Endothelial cell of umbilical vein (primary cell): ENCODE measurements around the gene PARP1. TPM values are rescaled to one million over a fixed set of nuclear protein-coding genes. Genes with fewer than 3 reads are reported as not detected.

Source experiments
- BruUV-seq: library from RNA; stranded (reverse); fragments of 400-500 nt; replicated peaks from 2 replicates; lab custom pipeline; 2021; lab: Mats Ljungman, UMichigan
- CTCF ChIA-PET: fragments of 300-600, 350-600 bp; sonication (Branson Sonifier 250); formaldehyde crosslinking; loops from one replicate; lab custom pipeline; 2021; ENCODE audit warnings: antibody characterized with exemption, inconsistent platforms; lab: Charles Lee
- POLR2A ChIA-PET: fragments of 300-600, 350-600 bp; sonication (Branson Sonifier 250); formaldehyde crosslinking; loops from one replicate; lab custom pipeline; 2021; ENCODE audit warnings: antibody characterized with exemption, inconsistent platforms; lab: Charles Lee
- DNase-seq: peaks from one replicate; pipeline ENCODE4 v3.0.0-alpha.2; 2011; ENCODE audit warnings: low read depth, low spot score
- FAIRE-seq: peaks from 2 replicates; lab custom pipeline; 2011; peaks lifted over from hg19 to GRCh38; lab: Jason Lieb, UNC
- H2AFZ ChIP-seq: 2 replicates; pipeline ENCODE4 v1.6.0; 2012; ENCODE audit warnings: low read depth, low read length, control low read depth, inconsistent platforms
- H3K27ac ChIP-seq: 2 replicates; pipeline ENCODE4 v1.5.1; 2011; ENCODE audit warnings: low read depth, mild to moderate bottlenecking, control low read depth, low read length, moderate library complexity; ENCODE audit not compliant: insufficient read depth
- H3K27me3 ChIP-seq, 2 experiments: 2 replicates each; pipeline versions ENCODE4 v1.6.0 to v1.6.1; 2011; ENCODE audit warnings: low read length in 2 of 2, mixed read lengths in 1 of 2; ENCODE audit not compliant: control insufficient read depth in 2 of 2, insufficient read depth in 2 of 2
- H3K36me3 ChIP-seq, 2 experiments: 2 replicates in 1 of 2; 3 replicates in 1 of 2; pipeline ENCODE4 v1.5.1; 2011; ENCODE audit warnings: low read length in 2 of 2, mild to moderate bottlenecking in 1 of 2, moderate library complexity in 1 of 2; ENCODE audit not compliant: control insufficient read depth in 2 of 2, insufficient read depth in 2 of 2; ENCODE audit errors: extremely low read depth in 1 of 2
- H3K4me1 ChIP-seq: 3 replicates; pipeline ENCODE4 v1.5.1; 2011; ENCODE audit warnings: mild to moderate bottlenecking, low read length; ENCODE audit not compliant: control insufficient read depth, insufficient read depth; ENCODE audit errors: extremely low read depth
- H3K4me2 ChIP-seq: 2 replicates; pipeline ENCODE4 v1.6.1; 2011; ENCODE audit warnings: low read length, control low read depth, mixed read lengths; ENCODE audit not compliant: insufficient read depth
- H3K4me3 ChIP-seq, 3 experiments: fragments of 200-600 bp in 1 of 3; sonication (generic), shearing (Covaris generic) in 1 of 3; replicated peaks in 1 of 3; 2 replicates each; pipeline ENCODE4 v1.5.1; 2011 to 2016; ENCODE audit warnings: control low read depth in 3 of 3, low read length in 3 of 3, mild to moderate bottlenecking in 2 of 3, inconsistent platforms in 1 of 3, low read depth in 1 of 3, moderate library complexity in 1 of 3; ENCODE audit not compliant: insufficient read depth in 1 of 3
- H3K79me2 ChIP-seq: 2 replicates; pipeline ENCODE4 v1.6.0; 2012; ENCODE audit warnings: low read length, inconsistent platforms; ENCODE audit not compliant: control insufficient read depth, insufficient read depth
- H3K9ac ChIP-seq: replicated peaks from 2 replicates; pipeline ENCODE3; 2011; ENCODE audit warnings: low read length, control low read depth; ENCODE audit not compliant: insufficient read depth; ENCODE audit errors: extremely low read depth
- H3K9me1 ChIP-seq: replicated peaks from 3 replicates; pipeline ENCODE4 v1.6.0; 2011; ENCODE audit warnings: mild to moderate bottlenecking, low read length; ENCODE audit not compliant: control insufficient read depth, insufficient read depth; ENCODE audit errors: extremely low read depth
- H3K9me3 ChIP-seq: replicated peaks from 2 replicates; pipeline ENCODE4 v1.5.1; 2012; ENCODE audit warnings: low read length, inconsistent platforms; ENCODE audit not compliant: control insufficient read depth, insufficient read depth
- H4K20me1 ChIP-seq: replicated peaks from 2 replicates; pipeline ENCODE3; 2011; ENCODE audit warnings: mild to moderate bottlenecking, low read length; ENCODE audit not compliant: control insufficient read depth, insufficient read depth; ENCODE audit errors: extremely low read depth
- EZH2 ChIP-seq: IDR thresholded peaks from 2 replicates; pipeline ENCODE4 v1.6.1; 2012; ENCODE audit warnings: borderline replicate concordance, low read depth, mild to moderate bottlenecking, moderate library complexity, low read length, inconsistent platforms; ENCODE audit not compliant: severe bottlenecking
- FOS ChIP-seq: IDR thresholded peaks from 2 replicates; pipeline ENCODE4 v1.6.1; 2011; ENCODE audit warnings: mild to moderate bottlenecking, low read length, moderate library complexity, borderline replicate concordance; ENCODE audit not compliant: insufficient read depth
- GATA2 ChIP-seq: IDR thresholded peaks from 2 replicates; pipeline ENCODE4 v1.7.0; 2011; ENCODE audit warnings: low read depth, mild to moderate bottlenecking, moderate library complexity, mixed read lengths, low read length; ENCODE audit not compliant: insufficient read length, insufficient read depth
- JUN ChIP-seq: IDR thresholded peaks from 2 replicates; pipeline ENCODE4 v1.6.1; 2011; ENCODE audit warnings: borderline replicate concordance, low read depth; ENCODE audit not compliant: insufficient read length, insufficient read depth
- MYC ChIP-seq: IDR thresholded peaks from one replicate; pipeline ENCODE4 v1.6.1; 2011; ENCODE audit warnings: mild to moderate bottlenecking, low read depth, low read length
- POLR2A ChIP-seq: IDR thresholded peaks from 2 replicates; pipeline ENCODE4 v1.6.1; 2012; ENCODE audit warnings: low read depth, mild to moderate bottlenecking, control low read depth, low read length
- POLR2AphosphoS5 ChIP-seq: IDR thresholded peaks from 2 replicates; pipeline ENCODE4 v1.6.1; 2012; ENCODE audit warnings: low read depth, mild to moderate bottlenecking, control low read depth, low read length, moderate library complexity; ENCODE audit not compliant: insufficient read depth
- dilution Hi-C: fragments of 300-500 bp; cut with MboI; formaldehyde crosslinking; loops from one replicate; pipeline ENCODE4 v1.15.0; 2019; ENCODE audit warnings: low sequenced_read_pairs; ENCODE audit not compliant: extremely low pct_ligation_motif_present
- intact Hi-C: fragments of 100-400 bp; cut with micrococcal nuclease; formaldehyde crosslinking; loops from one replicate; pipeline ENCODE4 v1.10.0; 2022
- polyA plus RNA-seq, 4 experiments: library from polyadenylated mRNA; depleted of rRNA in 3 of 4; stranded (reverse) in 3 of 4; unstranded in 1 of 4; fragments of >200 nt; gene quantifications; 2 replicates each; pipeline versions ENCODE4 v1.2.1 to v1.2.3, GENCODE V29; 2011 to 2012; ENCODE audit warnings: missing spikeins in 1 of 4
- total RNA-seq: library from RNA; stranded (reverse); gene quantifications from 2 replicates; pipeline ENCODE4 v1.2.3, GENCODE V29; 2021
- TF ChIP-seq, protein P1 (sequence below): IDR thresholded peaks from 2 replicates; pipeline ENCODE4 v1.6.1; 2011; ENCODE audit not compliant: insufficient read depth, insufficient read length
- TF ChIP-seq, protein P2 (sequence below), 2 donors: IDR thresholded peaks; 1 replicate in 1 of 2; 2 replicates in 1 of 2; pipeline ENCODE4 v1.5.1; 2011; ENCODE audit warnings: low read length in 2 of 2, mild to moderate bottlenecking in 2 of 2, moderate library complexity in 2 of 2, control low read depth in 1 of 2, inconsistent platforms in 1 of 2, low read depth in 1 of 2; ENCODE audit not compliant: insufficient read depth in 1 of 2; ENCODE audit errors: extremely low read depth in 1 of 2

The PARP1 gene
- total and polyA plus RNA-seq, 2 donors (not counting 3 experiments of a cell fraction or from before 2014, with no cell fraction given), result 136 to 160 TPM

DNA sequence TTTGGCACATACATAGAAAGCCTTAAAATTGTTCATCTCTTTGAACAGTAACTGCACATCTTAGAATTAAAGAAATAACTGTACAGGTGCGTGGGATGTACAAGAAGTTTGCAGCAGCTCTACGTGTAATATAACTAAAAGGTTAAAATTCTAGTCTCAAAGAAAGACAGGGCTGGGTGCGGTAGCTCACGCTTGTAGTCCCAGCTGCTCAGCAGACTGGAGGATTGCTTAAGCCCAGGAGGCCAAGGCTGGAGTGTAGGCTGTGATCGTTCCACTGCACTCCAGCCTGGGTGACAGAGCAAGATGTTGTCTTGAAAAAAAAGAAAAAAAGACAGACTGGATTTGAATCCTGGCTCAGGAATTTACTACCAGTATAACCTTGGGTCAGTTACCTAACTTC is 13.4 kb downstream of the PARP1 start:
- no TSS peak for BruUV-seq
- no peak overlapping the region for H3K27ac ChIP-seq
- dilution Hi-C loops (no loop called here), intact Hi-C loops (no loop called here)
- peaks cover 9 to 17% of the 10 kb centered on the region in 2 experiments for H3K36me3 ChIP-seq
- TF ChIP-seq POLR2A (no peak), POLR2AphosphoS5 (no peak), JUN (no peak), EZH2 (no peak), GATA2 (no peak), MYC (no peak), FOS (no peak)
- TF ChIP-seq, protein P1, sequence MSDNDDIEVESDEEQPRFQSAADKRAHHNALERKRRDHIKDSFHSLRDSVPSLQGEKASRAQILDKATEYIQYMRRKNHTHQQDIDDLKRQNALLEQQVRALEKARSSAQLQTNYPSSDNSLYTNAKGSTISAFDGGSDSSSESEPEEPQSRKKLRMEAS, result no peak
- TF ChIP-seq, protein P2, sequence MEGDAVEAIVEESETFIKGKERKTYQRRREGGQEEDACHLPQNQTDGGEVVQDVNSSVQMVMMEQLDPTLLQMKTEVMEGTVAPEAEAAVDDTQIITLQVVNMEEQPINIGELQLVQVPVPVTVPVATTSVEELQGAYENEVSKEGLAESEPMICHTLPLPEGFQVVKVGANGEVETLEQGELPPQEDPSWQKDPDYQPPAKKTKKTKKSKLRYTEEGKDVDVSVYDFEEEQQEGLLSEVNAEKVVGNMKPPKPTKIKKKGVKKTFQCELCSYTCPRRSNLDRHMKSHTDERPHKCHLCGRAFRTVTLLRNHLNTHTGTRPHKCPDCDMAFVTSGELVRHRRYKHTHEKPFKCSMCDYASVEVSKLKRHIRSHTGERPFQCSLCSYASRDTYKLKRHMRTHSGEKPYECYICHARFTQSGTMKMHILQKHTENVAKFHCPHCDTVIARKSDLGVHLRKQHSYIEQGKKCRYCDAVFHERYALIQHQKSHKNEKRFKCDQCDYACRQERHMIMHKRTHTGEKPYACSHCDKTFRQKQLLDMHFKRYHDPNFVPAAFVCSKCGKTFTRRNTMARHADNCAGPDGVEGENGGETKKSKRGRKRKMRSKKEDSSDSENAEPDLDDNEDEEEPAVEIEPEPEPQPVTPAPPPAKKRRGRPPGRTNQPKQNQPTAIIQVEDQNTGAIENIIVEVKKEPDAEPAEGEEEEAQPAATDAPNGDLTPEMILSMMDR (IDR thresholded peaks at IDR 0.05; ENCODE audit: extremely low read depth in 1 of 2, insufficient read depth in 1 of 2, low read depth in 1 of 2, low read length in 2 of 2), result no peak
- no peaks in the 10 kb centered on the region for H3K9me3 ChIP-seq
- no peak overlapping the region for H3K4me2 ChIP-seq
- POLR2A ChIA-PET, result no interaction called here
- no peaks in the 10 kb centered on the region for H3K9me1 ChIP-seq
- no peak overlapping the region for H3K9ac ChIP-seq
- H3K4me3 ChIP-seq, result no peak overlapping the region
- no peaks in the 10 kb centered on the region for H3K27me3 ChIP-seq
- H4K20me1 ChIP-seq, result peaks cover 3% of the 10 kb centered on the region
- FAIRE-seq, result no peak
- no peak for DNase-seq
- H2AFZ ChIP-seq, result no peak overlapping the region
- peaks cover 45% of the 10 kb centered on the region for H3K79me2 ChIP-seq
- CTCF ChIA-PET, result interaction anchor here (1.4 to 1.5 kb wide), 2 partner anchors 14 to 22 kb away, joined by 3 read pairs; partner anchors contain the start of gene PARP1
- H3K4me1 ChIP-seq, result no peaks in the 10 kb centered on the region
